Caco-2 (cell line): ENCODE data around the gene MAML2. TPM values are rescaled to one million over a fixed set of nuclear protein-coding genes. Genes with fewer than 3 reads are reported as not detected.
A peak's percentile ranks its signal among the peaks of the same experiment; 100 is the strongest.

Source experiments
- BruUV-seq: library from RNA; stranded (reverse); fragments of 400-500 nt; replicated peaks from 2 replicates; lab custom pipeline; 2021; lab: Mats Ljungman, UMichigan
- CTCF ChIA-PET: fragments of 300-600 bp; sonication (Branson Sonifier 250); formaldehyde crosslinking; loops from one replicate; lab custom pipeline; 2022; ENCODE audit warnings: antibody characterized with exemption; lab: Charles Lee
- POLR2A ChIA-PET: fragments of 300-600 bp; sonication (Branson Sonifier 250); formaldehyde crosslinking; loops from one replicate; lab custom pipeline; 2022; ENCODE audit warnings: antibody characterized with exemption; lab: Charles Lee
- DNase-seq, 2 experiments: peaks; one replicate each; pipeline versions ENCODE4 v3.0.0 to v3.0.0-alpha.2; 2020 to 2022
- H3K27me3 ChIP-seq: replicated peaks from 2 replicates; pipeline ENCODE4 v1.6.0; 2011; ENCODE audit warnings: low read length; ENCODE audit not compliant: control insufficient read depth, insufficient read depth
- H3K36me3 ChIP-seq: 2 replicates; pipeline ENCODE4 v1.5.1; 2011; ENCODE audit warnings: low read length; ENCODE audit not compliant: control insufficient read depth, insufficient read depth
- H3K4me1 ChIP-seq: fragments of 250-450 bp; sonication (Bioruptor Pico); 2 replicates; pipeline ENCODE4 v1.5.1; 2020; ENCODE audit warnings: mild to moderate bottlenecking
- H3K4me3 ChIP-seq: 2 replicates; pipeline ENCODE4 v1.5.1; 2011; ENCODE audit warnings: low read depth, mild to moderate bottlenecking, control low read depth, low read length
- H3K9me3 ChIP-seq: fragments of 250-450 bp; sonication (Bioruptor Pico); 2 replicates; pipeline ENCODE4 v1.5.1; 2020; ENCODE audit warnings: mild to moderate bottlenecking, moderate library complexity
- H3K27ac Mint-ChIP-seq: one replicate; pipeline ENCODE4 v1.8.0; 2022; ENCODE audit warnings: mixed read lengths; ENCODE audit not compliant: unreplicated experiment
- H3K27me3 Mint-ChIP-seq: one replicate; pipeline ENCODE4 v1.8.0; 2022; ENCODE audit warnings: mixed read lengths; ENCODE audit not compliant: insufficient read depth, unreplicated experiment
- H3K36me3 Mint-ChIP-seq: one replicate; pipeline ENCODE4 v1.8.0; 2022; ENCODE audit warnings: mild to moderate bottlenecking, mixed read lengths; ENCODE audit not compliant: insufficient read depth, unreplicated experiment
- H3K4me1 Mint-ChIP-seq: one replicate; pipeline ENCODE4 v1.8.0; 2022; ENCODE audit warnings: low read depth, mixed read lengths; ENCODE audit not compliant: unreplicated experiment
- H3K4me3 Mint-ChIP-seq: one replicate; pipeline ENCODE4 v1.8.0; 2022; ENCODE audit warnings: mild to moderate bottlenecking, moderate library complexity, mixed read lengths; ENCODE audit not compliant: unreplicated experiment
- H3K9me3 Mint-ChIP-seq: one replicate; pipeline ENCODE4 v1.8.0; 2022; ENCODE audit warnings: mixed read lengths; ENCODE audit not compliant: unreplicated experiment
- CTCF ChIP-seq, 2 experiments: fragments of 200-600 bp in 1 of 2; IDR thresholded peaks; 1 replicate in 1 of 2; 2 replicates in 1 of 2; pipeline versions ENCODE4 v1.5.1 to v1.8.0; 2011 to 2022; ENCODE audit warnings: antibody characterized with exemption in 1 of 2, control low read depth in 1 of 2, inconsistent platforms in 1 of 2, low read depth in 1 of 2, low read length in 1 of 2, mild to moderate bottlenecking in 1 of 2, moderate library complexity in 1 of 2; ENCODE audit not compliant: insufficient read depth in 1 of 2, severe bottlenecking in 1 of 2, unreplicated experiment in 1 of 2
- intact Hi-C: fragments of 100-400 bp; cut with micrococcal nuclease; formaldehyde crosslinking; loops from one replicate; pipeline ENCODE4 v1.10.0; 2022; ENCODE audit not compliant: unreplicated experiment
- total RNA-seq: library from RNA; stranded (reverse); gene quantifications from 2 replicates; pipeline ENCODE4 v1.2.3, GENCODE V29; 2022

The MAML2 gene
- total RNA-seq, 1 experiment from 2014 or later: 11.5 TPM

- TF ChIP-seq CTCF (IDR thresholded peaks at IDR 0.05; ENCODE audit: insufficient read depth in 1 of 2, low read depth in 1 of 2, low read length in 1 of 2, severe bottlenecking in 1 of 2, unreplicated experiment in 1 of 2): no peak
- intact Hi-C loops: loop anchor here (1.0 to 2.0 kb wide), 5 partner anchors 21 to 149 kb away; no protein-coding TSS in a partner anchor
- H3K36me3 Mint-ChIP-seq: no peaks in the 10 kb centered on the region
- peaks cover 30% of the 10 kb centered on the region for H3K4me1 ChIP-seq
- H3K4me3 ChIP-seq: no peak overlapping the region
- no peaks in the 10 kb centered on the region for H3K9me3 ChIP-seq
- H3K4me3 Mint-ChIP-seq: peak overlapping the region; percentile 56
- H3K27ac Mint-ChIP-seq: peak overlapping the region; percentile 90
- H3K4me1 Mint-ChIP-seq: peaks cover 31% of the 10 kb centered on the region
- peak in 1 of 2 experiments; percentile 55 for DNase-seq
- POLR2A ChIA-PET: interaction anchor here (1.6 kb wide), 1 partner anchor 43 kb away, joined by 6 read pairs; no protein-coding TSS in a partner anchor
- H3K36me3 ChIP-seq: no peaks in the 10 kb centered on the region
- CTCF ChIA-PET: interaction anchor here (0.7 to 1.6 kb wide), 5 partner anchors 11 to 351 kb away, joined by 3 to 14 read pairs (median 4); partner anchors contain the start of gene MAML2
- no peaks in the 10 kb centered on the region for H3K27me3 ChIP-seq
- no TSS peak for BruUV-seq
- no peaks in the 10 kb centered on the region for H3K9me3 Mint-ChIP-seq
- no peaks in the 10 kb centered on the region for H3K27me3 Mint-ChIP-seq
These were observed 142.8 kb downstream of the MAML2 start for GRCh38 chr11:96200243-96200642.

GRCh38 chr11:96199563-96200025 is 143.4 kb downstream of the MAML2 start:
- intact Hi-C loops: loop anchor here (1.0 to 2.0 kb wide), 5 partner anchors 22 to 149 kb away; no protein-coding TSS in a partner anchor
- no peaks in the 10 kb centered on the region for H3K9me3 ChIP-seq
- Mint-ChIP-seq H3K9me3 (no peaks in the 10 kb centered on the region), H3K36me3 (no peaks in the 10 kb centered on the region), H3K4me1 (peaks cover 31% of the 10 kb centered on the region), H3K4me3 (no peak overlapping the region), H3K27me3 (no peaks in the 10 kb centered on the region), H3K27ac (peak overlapping the region; percentile 90)
- H3K4me1 ChIP-seq: peaks cover 30% of the 10 kb centered on the region
- ChIA-PET CTCF (interaction anchor here (0.9 to 1.6 kb wide), 3 partner anchors 10 to 350 kb away, joined by 4 to 14 read pairs (median 4); partner anchors contain the start of gene MAML2), POLR2A (interaction anchor here (1.6 kb wide), 1 partner anchor 44 kb away, joined by 6 read pairs; no protein-coding TSS in a partner anchor)
- no peaks in the 10 kb centered on the region for H3K36me3 ChIP-seq
- H3K4me3 ChIP-seq: no peak overlapping the region
- TF ChIP-seq CTCF (IDR thresholded peaks at IDR 0.05; ENCODE audit: insufficient read depth in 1 of 2, low read depth in 1 of 2, low read length in 1 of 2, severe bottlenecking in 1 of 2, unreplicated experiment in 1 of 2): no peak
- no TSS peak for BruUV-seq
- no peak for DNase-seq
- no peaks in the 10 kb centered on the region for H3K27me3 ChIP-seq

- no peaks in the 10 kb centered on the region for H3K9me3 Mint-ChIP-seq
- H3K27ac Mint-ChIP-seq: peak overlapping the region; percentile 1
- no peaks in the 10 kb centered on the region for H3K27me3 Mint-ChIP-seq
- H3K27me3 ChIP-seq: no peaks in the 10 kb centered on the region
- POLR2A ChIA-PET: no interaction called here
- peaks cover 30% of the 10 kb centered on the region for H3K4me1 ChIP-seq
- no peak overlapping the region for H3K4me3 ChIP-seq
- H3K4me3 Mint-ChIP-seq: no peak overlapping the region
- DNase-seq: no peak
- H3K36me3 Mint-ChIP-seq: no peaks in the 10 kb centered on the region
- no peaks in the 10 kb centered on the region for H3K36me3 ChIP-seq
- no peak for TF ChIP-seq CTCF (IDR thresholded peaks at IDR 0.05; ENCODE audit: insufficient read depth in 1 of 2, low read depth in 1 of 2, low read length in 1 of 2, severe bottlenecking in 1 of 2, unreplicated experiment in 1 of 2)
- H3K9me3 ChIP-seq: no peaks in the 10 kb centered on the region
- intact Hi-C loops: no loop called here
- peaks cover 31% of the 10 kb centered on the region for H3K4me1 Mint-ChIP-seq
- CTCF ChIA-PET: interaction anchor here (1.2 kb wide), 1 partner anchor 145 kb away, joined by 3 read pairs; the partner anchor contains the start of gene MAML2
- BruUV-seq: no TSS peak
These were observed 144.9 kb downstream of the MAML2 start for GRCh38 chr11:96197801-96198701.
